Endothelial cell of umbilical vein (primary cell): ENCODE results near the gene MAP3K10.

Experiments
- CTCF ChIP-seq, 2 donors: IDR thresholded peaks; 1 replicate in 1 of 2; 2 replicates in 1 of 2; pipeline ENCODE4 v1.5.1; 2011; ENCODE audit warnings: low read length in 2 of 2, mild to moderate bottlenecking in 2 of 2, moderate library complexity in 2 of 2, control low read depth in 1 of 2, inconsistent platforms in 1 of 2, low read depth in 1 of 2; ENCODE audit not compliant: insufficient read depth in 1 of 2; ENCODE audit errors: extremely low read depth in 1 of 2
- EZH2 ChIP-seq: IDR thresholded peaks from 2 replicates; pipeline ENCODE4 v1.6.1; 2012; ENCODE audit warnings: borderline replicate concordance, low read depth, mild to moderate bottlenecking, moderate library complexity, low read length, inconsistent platforms; ENCODE audit not compliant: severe bottlenecking
- FOS ChIP-seq: IDR thresholded peaks from 2 replicates; pipeline ENCODE4 v1.6.1; 2011; ENCODE audit warnings: mild to moderate bottlenecking, low read length, moderate library complexity, borderline replicate concordance; ENCODE audit not compliant: insufficient read depth
- JUN ChIP-seq: IDR thresholded peaks from 2 replicates; pipeline ENCODE4 v1.6.1; 2011; ENCODE audit warnings: borderline replicate concordance, low read depth; ENCODE audit not compliant: insufficient read length, insufficient read depth
- MYC ChIP-seq: IDR thresholded peaks from one replicate; pipeline ENCODE4 v1.6.1; 2011; ENCODE audit warnings: mild to moderate bottlenecking, low read depth, low read length
- POLR2A ChIP-seq: IDR thresholded peaks from 2 replicates; pipeline ENCODE4 v1.6.1; 2012; ENCODE audit warnings: low read depth, mild to moderate bottlenecking, control low read depth, low read length
- POLR2AphosphoS5 ChIP-seq: IDR thresholded peaks from 2 replicates; pipeline ENCODE4 v1.6.1; 2012; ENCODE audit warnings: low read depth, mild to moderate bottlenecking, control low read depth, low read length, moderate library complexity; ENCODE audit not compliant: insufficient read depth

DNA sequence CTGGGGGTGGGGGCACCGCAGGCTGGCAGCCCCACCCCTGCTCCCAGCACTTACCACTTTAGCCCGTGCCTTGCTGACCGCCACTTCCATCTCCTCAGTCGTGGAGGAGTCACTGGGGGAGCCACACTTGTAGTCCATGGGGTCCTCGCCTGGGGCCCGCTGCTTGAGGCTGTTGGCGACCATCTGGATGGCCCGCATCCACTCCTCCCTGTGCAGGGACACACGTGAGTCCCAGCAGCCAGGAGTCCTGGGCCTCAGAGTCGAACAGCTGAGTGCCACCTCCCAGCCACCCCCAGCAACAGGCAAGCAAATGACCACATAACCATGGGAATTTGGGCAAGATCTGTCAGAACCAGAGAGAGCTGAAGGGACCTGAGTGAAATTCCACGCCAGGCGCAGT, 51.3 kb downstream of the MAP3K10 start:
- TF ChIP-seq POLR2AphosphoS5 (no peak), FOS (no peak), CTCF (IDR thresholded peaks at IDR 0.05; ENCODE audit: extremely low read depth in 1 of 2, insufficient read depth in 1 of 2, low read depth in 1 of 2, low read length in 2 of 2) (no peak), EZH2 (no peak), MYC (no peak), POLR2A (no peak), JUN (no peak)
